ENCODE data around the gene CDC42BPA. TPM values are rescaled to one million over a fixed set of nuclear protein-coding genes. Genes with fewer than 3 reads are reported as not detected.
"Not testable (repeated sequence)": the region's sequence is repeated elsewhere in the genome, so short reads cannot be mapped to it uniquely, and the experiment has no call there.

The CDC42BPA gene
- total RNA-seq, 1 experiment from 2014 or later: 48.6 TPM

GRCh38 chr1:227120826-227121225, 197.5 kb downstream of the CDC42BPA start:
- intact Hi-C loops (cut with micrococcal nuclease; ENCODE audit: unreplicated experiment): no loop called here
- no peaks in the 10 kb centered on the region for H3K4me1 Mint-ChIP-seq (ENCODE audit: low read depth, unreplicated experiment)
- no peak overlapping the region for H3K27ac Mint-ChIP-seq (ENCODE audit: unreplicated experiment)
- no TSS peak for BruUV-seq (replicated peaks)
- TF ChIP-seq CTCF (IDR thresholded peaks at IDR 0.05; ENCODE audit: unreplicated experiment): no peak
- no peaks in the 10 kb centered on the region for H3K36me3 Mint-ChIP-seq (ENCODE audit: insufficient read depth, unreplicated experiment)
- CTCF ChIA-PET: no interaction called here
- no peaks in the 10 kb centered on the region for H3K9me3 Mint-ChIP-seq (ENCODE audit: low read depth, unreplicated experiment)
- H3K27me3 Mint-ChIP-seq (ENCODE audit: unreplicated experiment): no peaks in the 10 kb centered on the region
- DNase-seq: no peak
- H3K4me3 Mint-ChIP-seq (ENCODE audit: low read depth, unreplicated experiment): no peak overlapping the region

GRCh38 chr1:227112538-227112937, 205.8 kb downstream of the CDC42BPA start:
- Mint-ChIP-seq H3K27me3 (ENCODE audit: unreplicated experiment) (no peaks in the 10 kb centered on the region), H3K27ac (ENCODE audit: unreplicated experiment) (no peak overlapping the region), H3K4me3 (ENCODE audit: low read depth, unreplicated experiment) (no peak overlapping the region), H3K36me3 (ENCODE audit: insufficient read depth, unreplicated experiment) (no peaks in the 10 kb centered on the region), H3K9me3 (ENCODE audit: low read depth, unreplicated experiment) (peaks cover 2% of the 10 kb centered on the region), H3K4me1 (ENCODE audit: low read depth, unreplicated experiment) (no peaks in the 10 kb centered on the region)
- no peak for DNase-seq
- CTCF ChIA-PET: no interaction called here
- BruUV-seq (replicated peaks): no TSS peak
- TF ChIP-seq CTCF (IDR thresholded peaks at IDR 0.05; ENCODE audit: unreplicated experiment): no peak
- intact Hi-C loops (cut with micrococcal nuclease; ENCODE audit: unreplicated experiment): no loop called here

- Mint-ChIP-seq H3K4me1 (ENCODE audit: low read depth, unreplicated experiment) (no peaks in the 10 kb centered on the region), H3K36me3 (ENCODE audit: insufficient read depth, unreplicated experiment) (no peaks in the 10 kb centered on the region), H3K27ac (ENCODE audit: unreplicated experiment) (no peak overlapping the region), H3K9me3 (ENCODE audit: low read depth, unreplicated experiment) (peaks cover 2% of the 10 kb centered on the region), H3K4me3 (ENCODE audit: low read depth, unreplicated experiment) (no peak overlapping the region), H3K27me3 (ENCODE audit: unreplicated experiment) (no peaks in the 10 kb centered on the region)
- DNase-seq: no peak
- TF ChIP-seq CTCF (IDR thresholded peaks at IDR 0.05; ENCODE audit: unreplicated experiment): no peak
- CTCF ChIA-PET: no interaction called here
- intact Hi-C loops (cut with micrococcal nuclease; ENCODE audit: unreplicated experiment): no loop called here
- BruUV-seq (replicated peaks): no TSS peak
These were observed 206.5 kb downstream of the CDC42BPA start for GRCh38 chr1:227111782-227112181.

GRCh38 chr1:227105291-227105690, 213.0 kb downstream of the CDC42BPA start:
- H3K4me1 Mint-ChIP-seq (ENCODE audit: low read depth, unreplicated experiment); H3K4me3 Mint-ChIP-seq (ENCODE audit: low read depth, unreplicated experiment); H3K9me3 Mint-ChIP-seq (ENCODE audit: low read depth, unreplicated experiment); H3K36me3 Mint-ChIP-seq (ENCODE audit: insufficient read depth, unreplicated experiment); CTCF ChIA-PET; DNase-seq; intact Hi-C loops (cut with micrococcal nuclease; ENCODE audit: unreplicated experiment); H3K27ac Mint-ChIP-seq (ENCODE audit: unreplicated experiment); H3K27me3 Mint-ChIP-seq (ENCODE audit: unreplicated experiment); BruUV-seq (replicated peaks): not testable (repeated sequence)

- Mint-ChIP-seq H3K36me3 (ENCODE audit: insufficient read depth, unreplicated experiment) (peaks cover 4% of the 10 kb centered on the region), H3K4me3 (ENCODE audit: low read depth, unreplicated experiment) (no peak overlapping the region), H3K27me3 (ENCODE audit: unreplicated experiment) (no peaks in the 10 kb centered on the region), H3K4me1 (ENCODE audit: low read depth, unreplicated experiment) (peaks cover 17% of the 10 kb centered on the region), H3K9me3 (ENCODE audit: low read depth, unreplicated experiment) (no peaks in the 10 kb centered on the region), H3K27ac (ENCODE audit: unreplicated experiment) (no peak overlapping the region)
- DNase-seq: no peak
- CTCF ChIA-PET: no interaction called here
- TF ChIP-seq CTCF (IDR thresholded peaks at IDR 0.05; ENCODE audit: unreplicated experiment): no peak
- no TSS peak for BruUV-seq (replicated peaks)
- intact Hi-C loops (cut with micrococcal nuclease; ENCODE audit: unreplicated experiment): no loop called here
These were observed 216.2 kb downstream of the CDC42BPA start for GRCh38 chr1:227102056-227102455.

Measured in Calu3 (cell line).